Fibroblast of skin of back (primary cell): ENCODE results near the gene MTOR.

Experiments
- DNase-seq: peaks from one replicate; pipeline ENCODE4 v3.0.0-alpha.2; 2013

The MTOR gene

DNA sequence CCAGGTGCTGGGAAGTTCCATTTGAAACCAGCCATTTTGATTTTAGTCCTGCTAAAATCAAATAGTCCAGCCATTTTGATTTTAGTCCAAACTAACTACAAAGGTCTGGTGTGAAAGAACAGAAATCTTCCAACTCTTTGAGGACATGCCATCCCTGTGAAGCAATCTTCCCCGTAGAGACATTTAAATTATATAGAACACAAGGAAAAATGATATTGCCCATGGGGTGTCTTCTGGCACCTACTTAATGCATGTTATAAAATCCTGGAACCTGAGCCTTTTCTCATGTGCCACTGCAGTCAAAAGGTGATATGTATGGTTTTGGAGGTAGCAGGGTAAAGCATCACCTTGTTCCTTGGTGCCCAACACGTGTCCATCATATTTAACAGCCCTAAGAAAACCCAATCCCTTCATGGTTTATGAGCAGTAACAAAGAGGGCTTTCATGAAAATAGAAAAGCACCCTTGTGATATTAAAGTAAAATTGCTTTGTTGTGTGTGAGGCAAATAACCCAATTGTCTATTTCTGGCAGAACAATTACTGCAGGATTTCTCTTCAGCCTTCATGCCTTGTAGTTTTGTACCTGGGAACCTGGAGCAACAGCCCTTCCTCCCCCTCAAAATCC, 46.9 kb downstream of the MTOR start:
- no peak for DNase-seq

DNA sequence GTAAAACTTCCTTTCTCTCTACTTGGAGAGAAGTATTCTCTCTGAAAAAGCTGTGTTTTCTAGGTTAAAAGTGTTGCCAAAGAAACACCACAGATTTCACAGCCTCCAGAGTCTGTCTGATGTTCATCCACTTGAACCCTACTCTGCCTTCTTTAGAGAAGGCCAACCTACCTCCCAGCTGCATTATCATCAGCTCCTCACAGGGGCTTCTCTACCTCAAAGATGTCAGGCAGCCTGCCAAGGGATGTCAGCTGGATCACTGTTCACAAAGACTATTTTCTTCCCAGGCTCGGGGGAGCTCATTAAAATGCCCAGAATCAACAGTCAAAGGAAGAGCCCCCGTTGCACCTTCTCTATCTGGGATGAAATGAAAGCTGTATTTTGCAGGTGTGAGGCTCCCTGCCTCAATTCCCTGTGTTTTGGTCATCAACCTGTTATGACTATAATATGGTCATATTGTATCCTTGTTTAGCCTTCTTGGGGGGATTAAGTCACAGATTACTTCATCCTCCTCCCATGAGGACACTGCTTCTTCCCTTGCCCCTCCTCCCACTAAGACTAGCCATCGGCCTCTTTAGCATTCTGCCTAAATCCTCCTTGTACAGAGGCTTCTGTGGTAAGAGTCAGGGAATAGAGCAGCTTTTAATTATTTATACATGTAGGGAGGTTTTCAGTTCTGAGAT, 47.5 kb downstream of the MTOR start:
- no peak for DNase-seq

DNA sequence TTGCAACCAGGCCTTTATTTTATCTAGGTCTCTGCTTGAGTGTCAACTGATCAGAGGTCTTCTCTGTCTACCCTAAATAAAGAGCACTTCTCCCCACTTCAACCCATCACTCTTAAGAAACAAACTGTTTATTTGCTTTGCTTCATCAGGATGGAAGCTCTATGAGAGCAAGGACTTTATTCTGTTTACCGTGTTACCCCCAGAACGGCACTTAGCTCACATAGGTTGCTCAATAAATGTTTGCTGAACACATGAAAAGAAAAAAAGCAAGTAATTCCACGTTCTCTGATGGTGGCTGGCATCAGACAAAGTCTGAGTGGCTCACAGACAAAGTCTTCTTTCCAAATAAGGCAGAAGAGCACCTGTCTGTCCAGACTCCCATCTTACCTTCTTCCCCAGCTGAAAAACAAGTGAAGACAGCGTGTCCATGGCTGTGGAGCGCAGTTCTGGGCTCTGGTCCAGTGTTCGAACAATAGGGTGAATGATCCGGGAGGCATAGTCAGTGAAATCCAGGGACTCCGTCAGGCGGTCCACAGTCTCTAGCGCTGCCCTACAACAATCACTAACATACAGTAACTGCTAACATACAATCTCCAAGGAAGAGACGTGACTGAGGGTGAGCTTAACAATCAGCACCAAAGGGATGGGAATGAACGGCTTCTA, 50.3 kb downstream of the MTOR start:
- DNase-seq, result no peak

DNA sequence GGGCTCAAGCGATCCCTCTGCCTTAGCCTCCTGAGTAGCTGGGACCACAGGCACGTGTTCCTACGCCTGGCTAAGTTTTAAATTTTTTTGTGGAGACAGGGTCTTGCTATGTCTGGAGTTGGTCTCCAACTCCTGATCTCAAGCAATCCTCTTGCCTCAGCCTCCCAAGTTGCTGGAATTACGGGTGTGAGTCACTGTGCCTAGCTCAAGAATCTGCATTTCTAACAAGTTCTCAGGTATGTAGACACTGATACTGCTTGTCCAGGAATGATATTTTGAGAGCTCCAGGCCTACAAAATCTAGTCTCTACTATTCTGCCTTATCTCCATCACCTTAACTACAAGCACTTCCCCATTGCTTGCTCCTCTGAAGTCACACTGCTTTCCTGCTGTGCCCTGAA, 50.9 kb downstream of the MTOR start:
- no peak for DNase-seq

DNA sequence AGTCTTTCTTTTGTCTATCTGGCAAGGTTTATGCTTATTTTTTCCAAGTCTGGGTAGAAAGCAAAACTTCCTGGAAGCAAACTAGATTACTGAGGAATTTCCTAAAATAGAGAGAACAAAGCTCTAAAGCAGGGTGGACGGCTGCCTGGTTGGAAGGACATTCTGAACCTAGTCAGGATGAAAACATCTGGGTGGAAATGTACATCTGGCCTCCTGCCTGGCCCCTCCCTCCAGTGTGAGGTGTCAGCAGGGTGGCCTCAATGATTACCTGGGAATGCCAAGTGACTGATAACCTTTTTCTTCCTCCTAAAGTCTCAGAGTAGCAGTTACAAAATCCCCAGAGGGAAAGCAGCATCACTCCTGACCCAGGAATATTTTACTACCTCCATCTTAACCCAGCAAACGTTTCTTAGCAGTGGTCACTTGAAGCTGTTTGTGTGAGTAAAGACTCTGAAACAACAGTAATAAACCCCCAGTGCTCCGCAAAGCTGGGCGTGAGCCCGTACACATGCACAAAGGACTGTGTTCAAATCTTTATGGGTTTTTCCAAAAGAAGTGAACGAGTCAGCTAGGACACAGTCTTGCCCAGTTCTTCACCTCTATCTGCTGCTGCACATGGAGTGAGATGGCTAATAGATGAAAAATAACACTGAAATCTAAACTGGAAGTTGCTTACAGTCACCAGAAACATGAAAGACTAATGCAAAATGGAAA, 54.3 kb downstream of the MTOR start:
- no peak for DNase-seq

DNA sequence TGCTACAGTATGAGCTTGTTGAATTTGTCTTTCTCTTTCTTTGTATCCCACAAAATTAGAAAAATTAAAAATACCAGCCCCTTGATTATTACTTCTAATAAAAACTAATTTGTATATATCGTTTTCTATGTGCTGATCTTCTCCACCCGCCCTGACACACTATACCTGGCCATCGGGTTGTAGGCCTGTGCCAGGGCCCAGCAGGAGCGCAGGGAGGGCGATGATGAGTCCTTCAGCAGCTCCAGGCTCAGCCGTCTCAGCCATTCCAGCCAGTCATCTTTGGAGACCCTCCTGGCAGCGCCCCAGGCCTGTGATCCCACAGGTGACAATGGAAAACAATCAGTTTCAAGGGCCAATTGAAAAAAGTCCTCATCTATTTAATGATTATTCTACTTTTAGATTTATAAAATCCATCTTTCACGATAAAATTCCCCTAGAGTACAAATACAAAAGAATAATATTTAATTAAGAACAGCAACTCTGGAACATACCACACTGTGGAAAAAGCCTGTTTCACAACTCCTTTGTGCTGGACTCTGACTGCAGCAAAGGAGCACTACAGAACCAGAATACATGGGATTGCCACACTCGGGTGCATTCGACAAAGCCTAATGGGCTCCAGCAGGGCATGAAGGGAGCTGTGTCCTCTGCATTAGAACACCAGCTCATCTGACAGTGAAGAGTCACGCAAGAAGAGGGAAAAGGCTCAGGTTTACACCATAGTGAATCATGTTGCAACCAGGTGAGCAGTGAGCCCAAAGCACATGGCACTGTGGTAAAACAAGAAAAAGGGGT, 57.8 kb downstream of the MTOR start:
- DNase-seq, result no peak

DNA sequence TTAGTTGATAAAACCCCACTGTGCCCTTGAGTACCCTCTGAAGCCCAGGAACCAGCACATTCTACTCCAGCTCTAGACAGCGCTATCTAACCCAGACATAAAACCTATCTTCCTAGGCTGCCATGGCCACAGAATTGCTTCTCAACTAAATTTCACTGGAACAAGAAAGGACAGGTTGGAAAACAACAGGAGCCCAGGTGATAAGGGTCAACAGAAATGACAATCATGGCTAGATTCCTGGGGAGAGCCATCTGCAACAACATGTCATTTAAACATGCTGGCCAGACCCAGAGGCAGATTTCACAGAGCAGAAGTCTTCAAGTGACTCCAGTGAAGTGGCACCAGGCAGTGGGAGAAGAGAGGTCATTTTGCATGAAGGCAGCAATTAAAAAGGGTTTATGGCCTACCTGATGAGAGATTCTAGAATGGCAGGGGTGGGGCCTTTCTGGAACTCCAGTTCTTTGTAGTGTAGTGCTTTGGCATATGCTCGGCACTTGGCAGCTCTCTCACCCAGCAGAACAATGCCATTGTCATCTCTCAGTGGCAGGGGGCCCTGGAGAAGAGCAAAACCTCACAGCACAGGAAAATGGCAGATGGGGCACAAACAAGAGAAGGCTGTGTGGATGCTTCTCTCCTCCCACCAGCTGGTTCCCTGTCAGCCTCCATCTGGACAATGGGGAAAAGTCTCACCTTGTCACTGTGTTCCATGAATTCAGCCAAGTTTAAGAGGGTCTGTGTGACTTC, 63.3 kb downstream of the MTOR start:
- no peak for DNase-seq

DNA sequence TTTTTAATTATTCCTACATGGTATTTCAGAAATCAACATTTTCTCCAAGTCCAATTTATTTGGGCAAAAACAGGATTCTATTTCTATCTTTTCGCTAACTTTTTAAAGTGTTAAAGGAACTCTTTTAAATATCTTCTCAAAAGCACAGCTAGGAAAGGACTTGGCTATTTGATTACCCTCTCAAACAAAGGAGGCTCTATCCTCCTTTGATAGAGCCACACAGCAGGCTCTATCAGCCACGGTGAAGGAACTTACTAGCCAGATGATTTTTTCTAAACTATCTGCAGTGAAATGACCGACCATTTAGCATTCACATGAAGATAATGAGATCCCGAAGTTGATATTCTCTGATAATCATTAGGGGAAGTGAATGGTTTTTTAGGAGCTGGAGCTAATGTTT, 64.1 kb downstream of the MTOR start:
- DNase-seq, result no peak

DNA sequence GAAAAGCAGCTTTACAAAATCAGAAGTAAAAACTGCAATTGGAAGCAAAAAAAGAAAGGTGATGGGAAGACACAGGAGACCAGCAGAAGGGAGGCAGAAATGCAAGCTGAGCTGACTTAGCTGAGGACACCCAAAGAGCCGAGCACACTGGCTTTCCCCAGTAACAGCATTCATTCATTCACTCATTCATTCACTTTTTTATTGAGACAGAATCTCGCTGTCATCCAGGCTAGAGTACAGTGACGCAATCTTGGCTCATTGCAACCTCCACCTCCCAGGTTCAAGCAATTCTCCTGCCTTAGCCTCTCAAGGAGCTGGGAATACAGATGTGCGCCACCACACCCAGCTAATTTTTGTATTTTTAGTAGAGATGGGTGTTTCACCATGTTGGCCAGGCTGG, 65.0 kb downstream of the MTOR start:
- DNase-seq, result no peak

DNA sequence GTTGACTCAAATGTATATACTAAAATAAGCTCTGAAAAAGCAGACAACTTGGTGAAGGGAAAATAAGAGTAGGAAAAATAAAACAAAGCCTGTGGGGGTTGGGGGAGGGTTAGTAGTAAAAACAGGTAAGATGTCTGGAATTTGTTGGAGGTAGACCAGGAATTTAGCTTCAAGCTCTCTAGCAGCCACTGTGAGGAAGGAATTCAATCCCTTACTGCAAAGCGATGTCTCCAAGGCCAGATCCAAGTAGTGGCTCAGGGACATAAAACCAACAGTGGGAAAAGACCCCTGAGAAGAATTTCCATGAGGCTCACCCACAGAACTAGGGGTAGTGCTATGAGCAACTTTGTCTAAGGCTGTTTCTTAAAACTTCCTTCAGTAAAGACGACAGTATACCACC, 65.4 kb downstream of the MTOR start:
- DNase-seq, result no peak

DNA sequence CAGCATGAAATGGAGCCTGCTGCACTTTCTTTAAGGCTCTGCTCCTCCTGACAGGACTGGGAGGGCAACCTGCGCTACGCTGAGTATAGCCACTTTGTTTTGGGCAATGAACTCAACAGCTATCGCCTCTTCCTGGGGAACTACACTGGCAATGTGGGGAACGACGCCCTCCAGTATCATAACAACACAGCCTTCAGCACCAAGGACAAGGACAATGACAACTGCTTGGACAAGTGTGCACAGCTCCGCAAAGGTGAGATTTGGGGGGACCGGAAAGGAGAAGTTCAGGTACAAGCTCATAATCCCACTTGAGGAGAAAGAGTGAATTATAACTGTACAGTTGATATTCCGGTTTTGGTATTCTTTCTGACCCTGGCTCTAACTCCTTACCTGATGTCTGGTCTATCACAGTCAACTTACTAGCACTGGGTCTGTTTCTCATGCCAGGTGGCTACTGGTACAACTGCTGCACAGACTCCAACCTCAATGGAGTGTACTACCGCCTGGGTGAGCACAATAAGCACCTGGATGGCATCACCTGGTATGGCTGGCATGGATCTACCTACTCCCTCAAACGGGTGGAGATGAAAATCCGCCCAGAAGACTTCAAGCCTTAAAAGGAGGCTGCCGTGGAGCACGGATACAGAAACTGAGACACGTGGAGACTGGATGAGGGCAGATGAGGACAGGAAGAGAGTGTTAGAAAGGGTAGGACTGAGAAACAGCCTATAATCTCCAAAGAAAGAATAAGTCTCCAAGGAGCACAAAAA, 67.8 kb downstream of the MTOR start:
- DNase-seq, result no peak

DNA sequence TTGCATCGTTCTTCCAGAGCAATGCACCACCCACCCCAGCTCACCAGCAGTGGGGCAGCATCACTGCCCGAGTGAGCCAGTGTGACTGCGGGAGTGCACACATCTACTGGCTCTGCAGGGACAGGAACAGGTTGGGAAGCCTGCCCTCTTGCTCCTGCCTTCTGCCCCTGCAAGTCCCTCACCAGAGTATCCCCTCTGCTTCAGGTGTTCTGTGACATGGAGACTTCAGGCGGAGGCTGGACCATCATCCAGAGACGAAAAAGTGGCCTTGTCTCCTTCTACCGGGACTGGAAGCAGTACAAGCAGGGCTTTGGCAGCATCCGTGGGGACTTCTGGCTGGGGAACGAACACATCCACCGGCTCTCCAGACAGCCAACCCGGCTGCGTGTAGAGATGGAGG, 69.0 kb downstream of the MTOR start:
- DNase-seq, result no peak

DNA sequence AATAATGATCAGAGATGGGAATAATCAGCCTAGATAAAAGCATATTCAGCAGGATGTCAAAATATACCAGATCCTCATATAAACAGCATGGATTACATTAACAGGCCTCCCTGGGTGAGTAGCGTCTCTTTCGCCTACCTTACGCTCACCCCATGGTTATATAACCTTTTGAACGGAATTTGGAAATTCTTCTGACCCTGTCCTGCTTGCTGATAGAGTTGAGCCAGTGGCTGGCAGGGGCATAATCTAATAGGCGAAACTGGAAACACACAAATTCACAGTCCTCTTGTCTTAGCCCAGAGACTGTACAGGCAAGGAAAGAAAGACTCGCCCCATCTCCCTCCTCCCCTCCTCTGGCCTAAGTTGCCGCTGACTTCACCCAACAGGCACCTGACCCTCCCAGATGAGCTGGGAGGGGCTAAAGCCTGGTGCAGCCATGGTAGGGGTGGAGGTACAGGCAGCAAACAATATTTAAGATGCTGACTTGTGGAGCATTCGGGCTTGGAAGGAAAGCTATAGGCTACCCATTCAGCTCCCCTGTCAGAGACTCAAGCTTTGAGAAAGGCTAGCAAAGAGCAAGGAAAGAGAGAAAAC, 73.4 kb downstream of the MTOR start, which contains the start of gene ANGPTL7:
Gene ANGPTL7 (plus strand): TSS at position 498 of the 594 bp plus-strand sequence. CDS start 225 bp downstream, outside the sequence.
- DNase-seq, result no peak

DNA sequence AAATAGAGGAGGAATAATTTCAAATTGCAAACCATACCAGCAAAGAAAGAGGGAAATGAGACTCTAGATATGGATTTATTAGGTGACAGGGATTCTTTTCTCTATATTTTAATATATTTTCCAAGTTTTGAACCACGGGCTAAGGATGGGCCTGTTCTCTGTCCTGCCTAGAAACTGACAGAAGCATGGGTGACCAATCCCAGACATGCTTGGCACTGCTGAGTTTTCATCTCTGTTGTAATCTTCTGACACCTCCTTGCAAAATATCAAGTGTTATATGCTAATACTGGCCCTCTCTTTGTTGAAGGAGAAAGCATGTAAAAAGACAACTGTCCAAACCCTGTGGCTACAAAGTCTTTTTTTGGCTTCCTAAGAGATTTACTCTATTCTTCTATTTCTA, 74.0 kb downstream of the MTOR start:
- DNase-seq, result no peak

DNA sequence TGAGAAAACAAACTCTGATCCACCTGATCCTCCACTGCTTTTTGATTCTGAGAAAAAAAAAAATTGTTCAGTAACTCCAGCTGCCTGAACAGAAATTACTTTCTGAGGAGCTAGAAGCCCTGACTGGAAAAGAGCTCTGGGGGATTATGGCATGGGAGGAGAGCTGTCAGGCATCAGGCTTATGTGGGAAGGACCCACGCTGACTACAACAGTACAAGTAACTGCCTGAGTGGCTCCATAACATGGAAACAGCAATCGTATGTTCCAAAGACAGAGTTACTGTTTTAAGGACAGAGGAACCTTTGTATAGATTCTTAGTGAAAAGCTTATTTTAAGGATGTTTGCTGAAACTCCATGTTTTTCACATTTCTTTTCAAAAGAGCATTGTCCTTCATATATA, 74.4 kb downstream of the MTOR start:
- no peak for DNase-seq

DNA sequence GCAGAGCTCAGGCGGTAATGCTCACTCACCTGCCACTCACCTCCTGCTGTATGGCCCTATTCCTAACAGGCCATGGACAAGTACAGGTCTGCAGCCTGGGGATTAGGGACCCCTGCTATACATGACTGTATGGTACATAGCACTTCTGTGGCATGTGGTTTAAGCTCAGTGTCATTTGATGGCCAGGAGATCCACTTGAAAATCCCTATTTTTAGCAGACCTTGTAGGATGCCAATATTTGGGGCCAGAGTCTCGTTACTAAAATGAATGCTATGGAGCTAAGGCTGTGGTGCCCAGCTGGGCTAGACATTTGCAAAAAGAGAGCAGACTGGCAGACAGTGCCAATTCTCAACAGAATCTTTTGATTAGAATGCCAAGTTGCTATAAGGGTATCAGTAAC, 74.9 kb downstream of the MTOR start:
- no peak for DNase-seq

DNA sequence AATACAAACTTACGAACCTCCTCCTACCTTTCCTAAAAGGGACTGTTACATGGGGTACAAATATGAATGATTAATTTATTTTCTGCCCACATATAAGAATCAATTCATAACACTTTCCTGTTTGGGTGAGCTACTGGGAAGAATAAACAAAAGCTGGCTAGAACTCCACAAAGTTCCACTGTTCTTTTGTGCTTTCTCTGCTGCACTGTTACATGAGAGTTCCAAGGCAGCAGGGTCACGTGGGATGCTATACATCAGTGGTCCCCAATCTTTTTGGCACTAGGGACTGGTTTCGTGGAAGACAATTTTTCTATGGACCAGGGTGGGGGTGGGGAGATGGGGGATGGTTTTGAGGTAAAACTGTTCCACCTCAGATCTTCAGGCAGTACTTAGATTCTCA, 75.4 kb downstream of the MTOR start:
- DNase-seq, result no peak

DNA sequence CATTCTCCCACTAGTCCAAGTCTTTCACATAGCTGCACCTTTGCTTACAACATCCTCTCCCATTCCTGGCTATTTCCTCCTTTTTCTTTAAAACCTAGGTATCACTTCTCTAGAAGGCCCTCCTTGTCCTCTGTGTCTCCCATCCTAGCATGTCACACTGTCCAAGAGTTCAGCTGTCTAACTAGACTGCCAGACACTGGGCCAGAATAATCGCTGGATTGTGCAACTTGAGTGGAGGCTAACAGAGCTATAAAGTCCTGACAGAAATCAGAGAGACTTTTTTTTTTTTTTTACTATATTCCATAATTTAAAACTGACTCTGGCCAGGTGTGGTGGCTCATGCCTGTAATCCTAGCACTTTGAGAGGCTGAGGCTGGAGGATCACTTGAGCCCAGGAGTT, 77.4 kb downstream of the MTOR start:
- no peak for DNase-seq

DNA sequence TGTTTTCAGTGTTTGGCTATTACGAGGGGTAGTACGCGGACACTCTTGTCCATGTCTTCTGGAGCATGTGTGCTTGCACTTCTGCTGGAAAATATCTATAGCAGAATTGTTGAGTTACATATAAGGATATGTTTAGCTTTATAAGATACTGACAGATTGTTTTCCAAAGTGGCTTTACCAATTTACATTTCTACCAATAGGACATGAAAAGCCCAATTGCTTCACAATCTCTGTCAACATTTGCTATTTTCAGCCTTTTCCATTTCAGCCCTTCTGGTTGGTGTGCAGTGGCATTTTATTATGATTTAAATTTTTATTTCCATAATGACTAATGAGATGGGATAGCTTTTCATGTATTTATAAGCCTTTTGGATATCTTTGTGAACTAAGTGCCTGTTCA, 79.5 kb downstream of the MTOR start:
- no peak for DNase-seq

DNA sequence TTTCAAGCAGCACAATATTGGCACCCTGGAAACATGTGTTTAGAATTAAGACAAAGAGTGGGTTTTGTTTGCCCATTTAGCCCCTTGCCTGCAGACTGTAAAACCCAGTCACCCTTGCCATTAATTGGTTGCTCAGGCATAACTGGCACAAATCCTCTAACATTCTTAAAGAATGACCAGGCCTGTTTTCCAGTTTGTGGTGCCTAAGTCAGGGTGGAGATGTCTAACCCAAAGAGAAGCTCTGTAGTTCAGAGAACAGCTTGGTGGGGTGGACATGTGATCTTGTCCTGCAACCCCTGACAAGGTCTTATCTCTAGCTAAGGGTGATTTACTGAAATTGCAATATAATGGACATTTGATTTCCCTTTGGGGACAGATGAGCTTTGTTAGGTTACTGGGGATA, 82.0 kb downstream of the MTOR start:
- peak; percentile 74 for DNase-seq

DNA sequence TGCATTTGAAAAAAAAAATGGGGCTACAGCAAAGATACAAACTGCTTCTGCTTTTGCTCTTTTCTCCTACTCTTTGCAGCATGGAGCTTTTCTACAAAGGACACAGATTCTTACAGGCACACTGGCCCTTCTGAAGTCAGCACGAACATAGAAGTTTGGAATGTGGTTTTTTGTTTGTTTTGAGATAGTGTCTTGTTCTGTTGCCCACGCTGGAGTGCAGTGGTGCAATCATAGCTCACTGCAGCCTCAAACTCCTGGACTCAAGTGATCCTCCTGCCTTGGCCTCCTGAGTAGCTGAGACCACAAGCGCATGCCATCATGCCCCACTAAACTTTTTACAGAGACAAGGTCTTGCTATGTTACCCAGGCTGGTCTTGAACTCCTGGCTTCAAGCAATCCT, 82.6 kb downstream of the MTOR start:
- peak; percentile 59 for DNase-seq
